ENCODE results near the gene FAM114A1.

FAM114A1 gene

GRCh38 chr4:38837849-38838248 is 29.8 kb upstream of the FAM114A1 start:
- no peak overlapping the region for H3K4me3 ChIP-seq (ENCODE audit: low read depth, low read length)
- no peak for TF ChIP-seq CTCF (IDR thresholded peaks at IDR 0.05; ENCODE audit: borderline replicate concordance, insufficient read depth, low read depth, low read length)

- TF ChIP-seq CTCF (IDR thresholded peaks at IDR 0.05; ENCODE audit: borderline replicate concordance, insufficient read depth, low read depth, low read length): no peak
- no peak overlapping the region for H3K4me3 ChIP-seq (ENCODE audit: low read depth, low read length)
These were observed 24.6 kb upstream of the FAM114A1 start for GRCh38 chr4:38842994-38843393.

- H3K4me3 ChIP-seq (ENCODE audit: low read depth, low read length): no peak overlapping the region
These were observed 21.6 kb upstream of the FAM114A1 start for GRCh38 chr4:38846015-38846414.

GRCh38 chr4:38855466-38855865 is 12.1 kb upstream of the FAM114A1 start:
- TF ChIP-seq CTCF (IDR thresholded peaks at IDR 0.05; ENCODE audit: borderline replicate concordance, insufficient read depth, low read depth, low read length): no peak
- peak overlapping the region; percentile 52 for H3K4me3 ChIP-seq (ENCODE audit: low read depth, low read length)

More at GRCh38 chr4:38846015-38846414, 21.6 kb upstream of the FAM114A1 start:
- no peak for TF ChIP-seq CTCF (IDR thresholded peaks at IDR 0.05; ENCODE audit: borderline replicate concordance, insufficient read depth, low read depth, low read length)

- TF ChIP-seq CTCF (IDR thresholded peaks at IDR 0.05; ENCODE audit: borderline replicate concordance, insufficient read depth, low read depth, low read length): no peak
- H3K4me3 ChIP-seq (ENCODE audit: low read depth, low read length): peak overlapping the region; percentile 52
These were observed 11.6 kb upstream of the FAM114A1 start for GRCh38 chr4:38856046-38856445.

- peak; percentile 55; the same call in 1 of the 2 replicates for TF ChIP-seq CTCF (IDR thresholded peaks at IDR 0.05; ENCODE audit: borderline replicate concordance, insufficient read depth, low read depth, low read length)
- H3K4me3 ChIP-seq (ENCODE audit: low read depth, low read length): peak within 1 kb of the TSS; percentile 52
These were observed 10.9 kb upstream of the FAM114A1 start, which contains the start of gene TLR6 for GRCh38 chr4:38856524-38857337. TSS of gene TLR6 (minus strand) at chr4:38856817. CDS start at chr4:38829473, 27,344 bp downstream.
